COLO829 (cell line): ENCODE data around the gene TMEM31.

Experiments
- DNase-seq: peaks from one replicate; pipeline ENCODE4 v3.0.0; 2012; ENCODE audit warnings: low spot score

Gene TMEM31, protein sequence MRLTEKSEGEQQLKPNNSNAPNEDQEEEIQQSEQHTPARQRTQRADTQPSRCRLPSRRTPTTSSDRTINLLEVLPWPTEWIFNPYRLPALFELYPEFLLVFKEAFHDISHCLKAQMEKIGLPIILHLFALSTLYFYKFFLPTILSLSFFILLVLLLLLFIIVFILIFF

DNA sequence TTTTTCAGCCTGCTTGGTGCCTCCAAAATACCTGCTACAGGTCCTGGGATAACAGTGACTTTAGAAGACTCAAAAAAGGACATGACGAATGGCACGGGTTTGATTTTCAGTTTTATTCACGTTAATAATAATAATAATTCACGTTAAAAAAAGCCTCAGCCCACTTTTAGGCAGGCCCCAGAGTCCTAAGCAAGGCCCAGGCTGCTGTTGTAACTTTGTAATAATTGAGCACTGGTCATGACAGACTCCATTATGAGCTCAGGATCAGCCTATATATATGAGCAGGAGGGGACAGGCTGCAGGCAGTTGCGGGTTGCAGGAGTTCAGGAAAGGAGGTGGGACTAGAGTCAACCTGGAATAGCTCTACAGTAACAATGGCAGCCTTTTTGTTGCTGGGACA lies at the start of gene TMEM31:
Gene TMEM31, plus strand, starts transcription at position 301 of the 400 bp plus-strand sequence. CDS start 1,350 bp downstream, outside the sequence.
- no peak for DNase-seq

DNA sequence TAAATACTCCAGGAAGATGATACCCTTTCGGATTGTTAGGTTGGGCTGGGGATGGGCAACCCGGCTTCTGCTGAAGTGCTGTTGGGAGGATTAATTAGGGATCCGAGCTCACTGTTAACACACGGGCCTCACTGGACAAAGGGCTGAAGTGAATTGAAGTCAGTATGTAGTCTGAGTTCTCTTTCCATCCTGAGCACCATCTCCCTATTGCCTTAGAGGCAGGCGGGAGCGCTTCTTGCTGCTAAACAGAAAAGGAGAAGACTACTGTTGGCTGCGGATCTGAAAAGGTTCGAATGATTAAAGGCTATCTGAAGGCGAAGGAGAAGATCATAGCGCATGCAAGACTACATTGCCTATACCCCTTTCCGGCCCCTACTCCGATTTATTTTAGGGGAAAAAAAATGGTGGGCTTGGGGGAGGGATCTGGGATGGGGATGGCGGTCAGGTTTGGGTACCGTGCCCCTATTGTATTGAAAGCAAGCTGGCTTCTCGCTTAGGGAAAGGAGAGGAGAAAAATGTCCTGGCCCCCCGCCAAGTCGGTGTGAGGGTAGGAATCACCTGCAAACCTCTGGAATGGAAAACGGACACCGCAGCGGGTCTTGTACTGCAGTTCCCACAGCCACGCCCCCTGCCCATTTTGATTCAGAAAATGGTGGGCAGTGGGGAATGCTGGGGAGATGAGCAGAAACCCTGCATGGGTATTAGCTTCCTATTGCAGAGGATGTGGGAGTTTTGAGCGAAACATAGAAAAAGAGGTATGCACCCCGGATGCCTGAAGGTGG lies 46.5 kb upstream of the TMEM31 start:
- DNase-seq = no peak

DNA sequence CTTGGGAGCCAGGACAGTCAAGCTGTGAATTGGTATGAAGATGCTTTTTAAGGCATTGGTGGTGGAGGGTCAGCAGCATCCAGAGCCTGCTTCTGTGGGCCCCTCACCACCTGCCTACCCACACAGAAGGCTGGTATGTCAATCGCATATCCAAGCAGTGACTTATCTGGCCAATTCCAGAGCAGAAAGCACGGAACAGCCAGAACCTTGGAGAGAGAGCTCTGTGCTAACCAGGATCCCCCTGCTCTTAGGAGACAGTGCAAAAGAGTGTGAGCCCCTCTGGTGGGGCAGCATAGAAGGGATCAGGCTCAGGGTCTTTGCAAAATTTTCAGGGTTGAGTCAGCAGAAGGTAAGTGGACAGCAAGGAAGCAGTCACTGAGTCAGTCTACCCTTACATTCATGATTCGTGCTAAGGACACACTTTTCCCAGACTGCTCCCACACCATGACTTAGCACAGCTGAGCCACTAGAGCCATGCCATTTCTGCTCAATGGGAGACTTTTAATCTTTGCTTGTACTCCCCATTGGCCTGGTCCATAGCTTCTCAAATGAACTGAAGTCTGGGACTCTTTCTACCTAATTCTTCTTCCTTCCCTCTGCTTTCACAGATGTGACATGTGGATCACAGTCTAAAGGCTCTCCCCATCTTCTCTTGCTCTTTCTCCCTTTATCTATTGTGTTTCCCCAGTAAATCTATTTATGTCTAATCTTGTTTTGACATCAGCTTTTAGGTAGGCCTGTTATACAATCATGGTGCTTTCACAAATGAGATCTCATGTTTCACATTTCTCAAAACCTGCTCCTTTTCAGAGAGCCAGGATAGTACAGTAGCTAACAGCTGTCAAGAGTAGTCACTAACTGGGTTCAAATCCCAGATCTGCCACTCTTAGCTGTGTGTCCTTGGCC lies 44.3 kb upstream of the TMEM31 start:
- no peak for DNase-seq

DNA sequence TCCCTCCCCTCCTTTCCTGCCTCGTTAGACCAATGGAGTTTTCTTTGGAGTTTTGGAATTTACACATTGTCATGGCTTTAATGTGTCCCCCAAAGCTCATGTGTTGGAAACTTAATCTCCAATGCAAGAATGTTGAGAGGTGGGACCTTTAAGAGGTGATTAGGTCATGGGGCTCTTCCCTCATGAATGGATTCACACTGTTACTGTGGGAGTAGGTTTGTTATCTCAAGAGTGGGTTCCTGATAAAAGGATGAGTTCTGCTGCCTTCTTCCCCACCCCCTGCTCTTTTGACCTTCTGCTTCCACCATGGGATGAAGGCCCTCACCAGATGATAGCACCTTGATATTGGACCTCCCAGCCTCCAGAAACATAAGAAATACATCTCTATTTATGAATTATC lies 41.0 kb upstream of the TMEM31 start:
- no peak for DNase-seq

DNA sequence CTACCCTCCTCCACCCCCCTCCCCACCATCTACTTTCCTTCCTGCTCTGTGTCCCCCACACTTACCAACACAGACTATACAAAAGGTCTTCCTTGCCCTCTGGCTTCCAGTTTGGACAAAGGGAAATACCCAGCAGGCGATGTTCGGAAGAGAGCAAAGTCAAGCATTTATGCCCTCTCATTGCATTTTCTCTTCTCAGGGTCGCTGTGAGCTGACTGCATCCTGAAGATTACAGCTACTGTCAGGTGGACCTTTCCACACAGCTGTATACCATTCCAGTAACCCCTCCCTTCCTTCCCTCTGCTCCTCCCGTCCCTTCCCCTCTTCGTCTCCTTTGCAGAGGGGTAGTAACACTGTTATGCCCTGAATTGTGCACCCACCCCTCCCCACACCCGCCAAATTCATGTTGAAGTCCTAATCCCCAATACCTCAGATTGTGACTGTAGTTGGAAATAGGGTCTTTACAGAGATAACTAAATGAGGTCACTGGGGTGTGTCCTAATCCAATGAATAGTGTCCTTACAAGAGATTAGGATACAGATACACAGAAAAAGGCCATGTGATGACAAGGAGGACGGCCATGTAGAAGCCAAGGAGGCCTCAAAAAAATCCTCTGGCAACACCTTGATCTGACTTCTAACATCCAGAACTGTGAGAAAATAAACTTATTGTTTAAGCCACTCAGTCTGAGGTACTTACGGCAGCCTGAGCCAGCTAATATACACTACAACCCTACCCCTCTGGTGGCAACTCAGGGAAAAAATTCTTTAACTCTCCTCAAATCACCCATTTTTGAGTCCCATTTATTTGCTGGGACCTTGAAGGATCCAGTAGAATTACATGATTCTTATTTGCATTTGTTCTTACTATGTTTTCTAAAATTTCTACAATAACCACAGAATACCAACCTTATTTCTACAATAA lies 35.9 kb upstream of the TMEM31 start:
- DNase-seq = no peak

DNA sequence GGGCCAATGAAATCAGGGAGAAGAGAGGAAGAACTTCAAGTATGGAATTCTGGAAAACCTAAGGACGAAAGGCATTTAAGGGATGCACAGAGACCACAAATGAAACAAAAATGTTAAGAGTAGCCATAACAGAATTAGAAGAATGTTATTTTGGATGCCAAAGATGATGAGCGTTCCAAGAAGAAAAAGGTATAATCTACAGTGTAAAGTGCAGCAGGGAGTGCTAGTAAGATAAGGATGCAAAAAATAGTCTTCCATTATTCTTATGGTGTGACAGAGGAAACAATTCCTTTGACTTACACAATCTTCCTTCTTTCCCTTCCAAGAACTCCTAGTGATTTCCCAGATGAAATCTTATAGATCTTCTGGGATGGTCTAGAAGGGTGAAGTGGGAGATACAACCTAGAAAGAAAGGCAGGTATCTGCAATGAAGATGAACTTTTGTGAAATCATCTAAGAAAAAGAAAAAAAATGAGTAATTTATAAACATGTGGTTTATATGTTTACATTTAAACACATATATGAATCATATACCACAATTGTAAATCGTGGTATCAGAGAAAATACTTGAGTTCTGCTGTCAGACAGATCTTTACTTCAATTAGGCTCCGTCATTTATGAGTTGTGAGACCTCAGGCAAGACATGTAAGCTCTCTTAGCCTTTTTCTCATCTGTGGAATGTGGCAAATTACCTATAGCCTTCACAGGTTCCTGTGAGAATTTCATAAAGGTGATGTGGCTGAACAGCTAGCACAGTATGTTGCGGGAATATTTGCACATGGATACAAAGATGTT lies 32.3 kb upstream of the TMEM31 start:
- DNase-seq = no peak

DNA sequence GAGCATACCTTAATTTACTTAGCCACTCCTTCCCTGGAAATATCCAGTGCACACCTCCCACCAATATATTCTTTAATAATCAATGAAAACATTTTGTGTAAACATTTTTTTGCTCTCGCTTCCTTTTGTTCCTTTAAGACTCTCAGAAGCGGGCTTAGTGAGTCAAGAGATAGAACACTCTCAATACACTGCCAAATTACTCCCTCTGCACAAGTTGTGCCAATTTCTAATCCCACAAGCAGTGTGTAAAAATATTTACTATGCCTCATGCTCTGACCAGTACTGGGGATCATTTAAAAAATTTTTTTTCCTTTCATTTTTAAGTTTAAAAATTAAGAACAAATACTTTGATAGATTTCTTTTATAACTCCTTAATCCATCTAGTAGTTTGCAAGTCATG lies 29.3 kb upstream of the TMEM31 start:
- no peak for DNase-seq

DNA sequence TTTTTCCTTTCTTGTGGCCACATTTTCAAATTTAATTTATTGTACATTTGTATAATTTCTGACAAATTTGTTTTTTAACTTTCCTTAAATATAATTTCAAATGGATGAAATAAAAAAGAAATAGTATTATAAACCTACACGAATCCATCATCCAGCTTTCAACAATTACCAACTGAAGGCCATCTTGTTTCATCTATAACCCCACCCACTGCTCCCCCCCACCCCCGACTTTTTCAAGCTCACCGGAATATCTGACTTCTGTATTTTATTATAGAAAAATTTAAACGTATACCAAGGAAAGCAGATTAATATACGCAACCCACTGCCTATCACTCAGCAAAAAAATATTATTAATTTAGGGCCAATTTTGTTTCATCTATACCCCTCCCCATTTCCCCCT lies 25.3 kb upstream of the TMEM31 start:
- no peak for DNase-seq

DNA sequence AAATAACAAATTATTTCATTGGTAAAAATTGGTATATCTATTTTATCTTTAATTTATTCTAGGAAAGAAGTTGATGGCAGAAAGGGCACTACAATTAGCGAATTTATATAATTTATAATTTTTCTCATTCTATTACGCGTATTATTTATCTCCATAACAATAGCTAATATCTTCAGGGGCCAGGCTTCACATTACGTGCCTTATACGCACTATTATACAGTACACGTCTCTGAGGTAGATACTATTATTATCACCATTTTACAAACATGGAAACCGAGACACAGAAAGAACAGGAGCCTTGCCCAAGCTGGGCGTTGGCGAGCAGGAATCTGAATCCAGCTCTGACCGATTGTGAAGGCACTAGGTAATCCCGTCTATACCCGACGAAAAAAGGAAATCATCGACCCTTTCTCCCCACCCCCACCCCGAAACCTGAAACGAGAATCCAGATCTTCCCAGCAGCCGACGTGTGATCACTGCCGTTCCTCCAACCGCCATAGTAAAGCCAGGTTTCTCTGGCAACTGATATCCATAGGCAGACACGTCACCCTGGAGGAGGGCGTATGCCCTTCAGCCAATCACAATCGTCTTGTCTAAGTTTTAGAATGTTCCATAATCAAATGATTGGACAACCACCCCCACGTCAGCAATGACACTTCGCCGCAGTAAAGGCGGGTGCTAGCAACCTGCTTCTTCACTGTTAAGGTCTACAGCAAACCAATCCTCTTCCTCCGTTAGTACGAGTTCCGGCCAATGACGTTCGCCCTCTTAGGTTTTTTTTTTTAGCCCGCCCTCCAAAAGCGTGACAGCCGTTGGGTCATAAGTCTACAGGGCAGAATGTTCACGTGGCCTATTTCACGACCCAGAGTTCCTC lies 24.3 kb upstream of the TMEM31 start, which contains the start of gene MORF4L2:
Gene MORF4L2, minus strand, starts transcription at position 501 of the 874 bp plus-strand sequence. CDS start 9,672 bp downstream, outside the sequence.
- DNase-seq = peak; percentile 84

DNA sequence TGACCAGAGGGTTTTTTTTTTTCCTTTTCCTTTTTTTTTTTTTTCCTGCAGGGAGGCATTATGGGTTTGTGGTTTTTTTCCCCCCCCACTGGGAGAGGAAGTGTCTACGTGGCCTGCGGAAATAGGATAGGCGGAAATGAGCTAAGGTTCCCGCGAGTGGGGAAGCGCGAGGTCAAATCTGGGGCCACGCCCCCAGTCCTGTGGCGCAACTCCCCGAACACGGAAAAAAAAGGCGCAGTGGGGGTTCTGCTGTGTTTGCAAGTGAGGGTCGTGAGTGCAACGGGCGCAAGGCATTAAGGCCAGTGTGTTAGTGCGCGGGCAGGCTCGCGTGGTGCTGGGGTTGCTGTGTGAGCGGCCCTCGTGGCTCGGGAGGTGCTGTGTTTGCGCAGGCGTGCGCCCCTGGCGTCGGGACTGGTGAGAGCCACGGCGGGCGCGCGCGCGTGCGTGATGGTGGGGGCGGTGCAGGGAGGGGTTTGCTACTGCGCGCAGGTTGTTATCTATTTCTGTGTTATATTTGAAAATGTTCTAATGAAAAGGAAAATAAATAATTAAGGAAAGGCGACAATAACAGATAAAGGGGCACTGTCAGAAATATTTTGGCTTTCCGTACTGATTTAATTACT lies 23.5 kb upstream of the TMEM31 start:
- peak; percentile 66 for DNase-seq

DNA sequence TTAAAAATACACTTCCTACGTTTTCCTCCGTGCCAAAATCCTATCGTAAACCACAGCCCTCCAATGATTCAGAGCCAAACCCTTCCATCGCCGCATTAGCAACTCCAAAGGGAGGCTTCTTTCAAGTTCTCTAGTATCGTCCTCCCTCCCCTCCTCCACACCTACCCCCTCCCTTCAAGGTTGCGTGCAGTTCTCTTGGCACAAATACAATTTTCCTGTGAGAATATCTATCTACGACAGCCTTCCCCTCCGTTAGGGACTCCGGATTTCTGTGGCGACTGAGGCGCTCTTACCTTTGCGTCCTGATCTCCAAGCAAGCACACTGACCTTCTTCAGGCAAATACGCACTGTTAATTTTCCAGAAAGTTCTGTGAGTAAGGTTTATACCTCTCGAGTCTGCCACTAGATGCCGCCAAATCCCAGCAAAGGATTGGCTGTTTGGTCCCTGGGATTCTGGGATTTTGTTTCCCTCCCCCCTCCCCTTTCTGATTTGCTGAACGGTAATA lies 23.0 kb upstream of the TMEM31 start:
- peak; percentile 48 for DNase-seq

DNA sequence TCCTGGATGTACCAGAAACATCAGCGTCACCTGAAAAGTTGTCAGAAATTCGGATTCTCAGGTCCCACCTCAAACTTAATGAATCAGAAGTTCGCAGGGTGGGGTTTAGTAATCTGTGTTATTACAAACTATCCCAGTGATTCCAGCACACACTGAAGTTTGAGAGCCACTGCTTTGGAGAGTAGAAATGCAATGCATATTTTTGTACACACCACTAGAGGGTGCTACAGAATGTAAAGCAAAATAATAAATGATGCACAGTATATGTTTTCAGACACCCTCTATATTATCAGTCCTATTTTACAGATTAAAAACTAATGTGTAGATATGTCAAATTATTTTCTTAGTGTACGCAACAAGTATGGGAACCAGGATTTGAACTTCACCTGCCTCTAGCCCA lies 21.8 kb upstream of the TMEM31 start:
- no peak for DNase-seq

DNA sequence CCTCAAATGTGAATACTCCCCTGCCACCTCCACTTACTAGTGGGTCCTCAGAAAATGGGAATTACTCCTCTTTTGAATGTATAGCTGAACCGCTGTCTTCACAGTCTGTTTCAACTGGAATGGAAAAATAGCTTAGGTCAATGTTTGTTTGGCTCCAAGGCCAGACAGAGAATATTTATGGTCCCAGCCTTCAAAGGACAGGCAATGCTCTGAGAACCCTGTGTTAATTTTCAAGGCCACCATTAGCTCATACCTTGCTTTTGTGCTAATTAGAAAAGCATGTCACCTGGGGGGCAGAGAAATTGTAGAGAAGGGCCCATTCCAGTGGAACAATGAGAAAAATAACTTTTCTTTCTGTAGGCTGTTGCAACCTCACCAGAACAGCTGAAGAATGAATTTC lies 19.6 kb upstream of the TMEM31 start:
- no peak for DNase-seq

DNA sequence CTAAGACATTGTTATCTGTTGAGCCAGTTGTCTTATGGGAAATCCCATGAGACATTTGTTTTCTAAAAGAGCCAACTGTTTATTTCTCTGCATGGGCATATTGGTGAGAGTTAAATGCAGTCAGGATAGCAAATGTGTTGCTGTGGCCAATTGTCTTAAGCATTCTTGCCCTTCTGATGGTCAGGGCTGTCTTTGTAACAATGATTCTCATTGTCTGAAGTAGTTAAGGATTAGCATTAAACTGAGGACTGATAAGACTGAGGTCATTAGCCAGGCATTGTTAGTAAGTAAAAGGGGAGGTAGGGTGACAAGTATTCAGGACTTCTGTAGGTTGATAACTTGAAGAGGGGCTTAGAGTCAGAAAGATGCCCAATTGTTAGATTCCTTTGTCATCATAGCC lies 13.0 kb upstream of the TMEM31 start:
- no peak for DNase-seq

DNA sequence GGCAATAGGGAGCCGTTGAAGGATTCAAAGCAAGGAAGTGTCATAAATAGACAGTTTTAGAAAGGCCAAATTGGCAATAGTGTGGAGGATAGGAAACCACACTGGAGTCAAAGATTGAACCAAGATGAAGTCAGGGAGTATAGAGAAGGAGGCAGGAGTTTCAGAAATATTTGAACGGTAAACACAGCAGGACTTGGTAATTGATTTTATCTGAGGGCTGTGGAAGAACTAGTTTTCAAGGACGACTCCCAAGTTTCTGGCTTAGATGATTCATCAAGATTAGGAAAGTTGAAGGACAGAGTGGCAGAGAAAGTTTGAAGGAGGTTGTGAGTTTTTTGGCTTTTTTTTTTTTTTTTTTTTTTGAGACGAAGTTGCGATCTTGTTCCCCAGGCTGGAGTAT lies 11.5 kb upstream of the TMEM31 start:
- no peak for DNase-seq

DNA sequence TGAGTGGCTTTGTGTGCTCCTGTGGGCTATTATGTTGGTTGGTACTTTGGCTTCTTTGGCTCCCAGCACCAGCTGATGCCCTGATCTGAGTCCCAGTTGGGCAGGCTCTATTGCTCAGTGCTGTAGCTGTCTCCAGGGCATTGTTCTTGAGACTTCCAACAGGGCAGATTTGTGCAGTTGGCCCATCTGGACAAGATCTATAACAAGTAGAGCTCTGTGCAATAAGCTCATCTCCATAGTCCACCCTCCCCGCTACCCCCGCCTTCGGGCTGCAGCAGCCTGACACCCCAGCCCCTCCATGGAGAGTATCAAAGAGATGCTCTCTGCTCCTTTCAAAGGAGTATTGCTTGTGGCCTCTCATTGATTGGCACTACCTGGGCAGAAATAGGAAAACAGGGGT lies 5.8 kb upstream of the TMEM31 start:
- DNase-seq = no peak

DNA sequence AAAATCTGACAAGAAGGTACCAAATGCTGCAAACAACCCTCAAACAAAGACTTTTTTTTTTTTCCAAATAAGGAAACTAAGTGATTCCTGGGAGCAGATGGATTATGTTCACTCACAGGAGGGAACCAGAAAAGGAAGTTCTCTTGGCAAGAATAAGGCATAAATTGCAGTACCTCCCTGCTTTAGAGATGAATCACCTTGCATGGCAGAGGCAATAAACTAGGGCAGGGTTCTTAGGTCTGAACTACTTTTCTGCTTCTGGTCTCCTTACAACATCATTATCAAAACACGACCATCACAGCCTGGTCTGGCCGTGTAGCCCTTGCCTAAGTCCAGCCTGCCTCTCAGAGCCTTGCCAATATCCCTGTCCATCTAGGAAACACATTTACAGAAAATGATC lies 6.3 kb downstream of the TMEM31 start:
- DNase-seq = no peak

DNA sequence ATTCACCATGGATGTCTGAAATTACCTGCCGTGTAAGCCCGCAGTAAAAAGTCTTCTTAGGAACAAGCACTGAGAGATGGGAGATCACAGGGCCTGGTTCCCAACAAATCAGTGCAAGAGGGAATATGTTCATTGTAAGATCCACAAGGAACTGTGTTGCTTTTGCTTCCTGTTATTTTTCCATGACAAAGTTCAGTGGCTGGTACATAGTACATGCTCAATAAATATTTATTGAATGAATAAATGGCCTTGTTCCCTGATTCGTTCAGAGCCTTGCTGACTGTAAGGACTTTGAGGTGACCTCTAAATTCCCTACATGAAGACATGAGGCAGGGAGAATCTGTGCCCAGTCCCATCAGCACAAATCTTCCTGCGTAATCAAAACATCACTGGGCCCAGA lies 7.4 kb downstream of the TMEM31 start:
- no peak for DNase-seq

DNA sequence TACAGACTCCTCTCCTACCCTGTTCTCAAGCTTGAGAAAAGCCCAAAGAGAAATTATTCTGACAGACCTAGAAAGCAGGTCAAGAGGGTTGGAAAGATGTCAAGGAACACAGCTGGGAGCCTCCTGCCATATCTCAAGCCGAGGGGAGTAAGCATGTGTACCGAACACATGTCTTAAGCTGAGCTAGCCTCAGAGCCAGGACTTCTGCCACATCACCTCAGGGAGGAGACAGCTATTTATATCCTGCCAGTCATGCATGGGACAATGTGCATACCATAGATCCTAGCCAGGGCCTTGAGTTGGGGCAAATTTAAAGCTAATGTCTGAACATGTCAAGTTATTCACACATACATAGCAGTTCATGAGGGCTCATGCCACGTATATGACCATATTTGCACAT lies 11.8 kb downstream of the TMEM31 start:
- DNase-seq = no peak
